HG02798 (cell line): ENCODE results near the gene PLET1.

ENCODE experiments used
- ATAC-seq: cut with Tn5 transposase; IDR thresholded peaks from one replicate; pipeline ENCODE4 v1.9.1; 2021; ENCODE audit warnings: mild to moderate bottlenecking; ENCODE audit not compliant: unreplicated experiment, poor library complexity

The PLET1 gene, protein sequence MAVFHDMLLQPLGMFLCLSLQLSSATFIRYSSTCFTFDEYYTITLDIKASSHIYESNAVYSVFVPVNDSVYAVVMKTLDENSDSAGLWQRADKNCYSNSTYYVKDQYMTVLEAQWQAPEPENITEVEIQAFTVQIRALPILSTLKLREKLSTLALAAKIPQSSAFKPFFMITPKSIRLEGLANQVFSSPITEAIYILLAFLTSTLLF

DNA sequence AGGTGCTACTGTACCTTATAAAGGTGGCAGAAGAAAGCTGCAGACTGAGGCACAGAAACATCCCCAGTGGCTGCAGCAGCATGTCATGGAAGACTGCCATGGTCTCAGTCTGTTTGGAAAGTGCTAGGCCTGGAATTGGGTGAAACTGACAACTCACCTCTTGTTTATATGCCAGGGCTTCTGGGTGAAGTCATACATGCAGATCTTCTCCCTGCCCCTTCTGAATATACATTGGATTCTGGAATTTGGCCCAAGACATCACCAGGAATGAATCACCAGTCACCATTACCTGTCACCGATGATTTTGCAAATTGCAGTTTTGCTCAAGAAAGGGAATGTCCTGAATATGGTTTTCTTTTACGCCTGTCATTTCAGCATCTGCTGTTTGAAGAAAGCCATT, at the start of gene PLET1:
Gene PLET1 (minus strand): TSS at position 371 of the 400 bp plus-strand sequence. CDS start 271 bp downstream, at position 100.
- ATAC-seq, result no peak

DNA sequence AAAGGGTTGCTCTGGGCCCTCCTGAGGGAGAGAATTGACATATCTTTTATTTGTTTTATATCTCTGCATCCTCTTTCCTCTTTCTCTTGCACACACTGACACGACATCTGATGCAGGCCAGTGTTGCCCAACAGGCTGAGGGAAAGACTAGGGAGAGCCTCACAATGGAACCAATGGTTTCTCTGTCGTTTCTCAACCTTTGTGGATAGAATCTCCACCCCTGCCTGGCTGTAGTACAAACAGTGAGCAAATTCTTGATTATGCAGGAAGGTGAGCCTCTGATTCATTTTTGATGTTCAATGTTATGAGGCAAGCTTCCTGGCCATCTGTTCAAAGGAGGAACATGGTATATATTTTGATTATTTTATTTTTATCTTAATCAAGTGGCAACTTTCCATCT, 49.8 kb upstream of the PLET1 start:
- no peak for ATAC-seq

DNA sequence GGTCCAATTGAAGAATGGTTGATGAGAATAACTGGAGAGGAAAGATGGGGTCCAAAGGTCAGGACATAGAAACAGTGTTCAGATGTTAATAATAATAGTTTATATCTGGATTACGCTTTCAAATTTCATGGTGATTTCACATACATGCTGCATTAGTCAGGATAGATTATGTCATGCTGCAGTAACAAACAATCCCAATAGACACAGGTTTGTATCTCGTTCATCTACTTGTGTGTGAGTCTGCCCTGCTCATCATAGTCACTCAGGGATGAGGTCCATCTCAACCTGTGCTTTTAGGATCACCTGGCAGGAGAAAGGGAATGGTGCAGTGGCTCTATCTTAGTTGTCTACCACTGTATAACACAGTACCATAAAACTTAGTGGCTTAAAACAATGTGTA, 48.0 kb upstream of the PLET1 start:
- ATAC-seq, result no peak

DNA sequence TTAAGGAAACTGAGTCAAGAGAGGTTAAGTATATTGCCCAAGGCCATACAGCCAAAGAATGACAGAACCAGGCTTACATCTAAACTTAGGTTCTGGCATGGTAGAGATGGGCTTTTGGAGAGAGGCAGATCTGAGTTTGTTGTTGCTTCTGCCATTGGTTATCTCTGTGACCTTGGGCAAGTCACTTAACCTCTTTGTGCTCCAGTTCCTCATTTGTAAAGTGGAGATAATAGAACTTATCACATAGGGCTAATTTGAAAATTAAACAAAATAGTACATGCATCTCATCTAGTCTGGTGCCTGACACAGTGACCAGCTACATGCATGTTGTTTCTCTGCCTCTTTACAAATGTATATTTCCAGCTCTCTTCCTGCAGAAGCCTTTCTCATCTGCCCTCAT, 47.0 kb upstream of the PLET1 start:
- no peak for ATAC-seq

DNA sequence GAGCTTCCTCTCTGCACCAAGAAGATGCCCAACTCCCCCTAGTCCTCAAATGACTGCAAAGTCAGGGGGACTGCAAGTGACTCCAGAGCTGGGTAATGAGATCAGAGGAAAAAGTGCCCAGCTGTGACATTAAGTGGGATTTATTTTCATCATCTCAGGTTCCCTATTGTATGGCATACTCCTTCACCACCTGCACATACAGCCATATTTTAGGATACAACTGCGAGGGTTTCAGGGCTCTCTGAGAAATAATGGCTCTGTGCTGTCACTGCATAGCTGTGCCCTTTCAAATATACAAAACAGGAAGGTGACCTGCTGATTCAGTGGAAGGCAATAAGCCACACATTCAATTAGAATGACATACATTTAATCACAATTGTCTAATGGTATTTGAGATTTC, 45.6 kb upstream of the PLET1 start:
- no peak for ATAC-seq

DNA sequence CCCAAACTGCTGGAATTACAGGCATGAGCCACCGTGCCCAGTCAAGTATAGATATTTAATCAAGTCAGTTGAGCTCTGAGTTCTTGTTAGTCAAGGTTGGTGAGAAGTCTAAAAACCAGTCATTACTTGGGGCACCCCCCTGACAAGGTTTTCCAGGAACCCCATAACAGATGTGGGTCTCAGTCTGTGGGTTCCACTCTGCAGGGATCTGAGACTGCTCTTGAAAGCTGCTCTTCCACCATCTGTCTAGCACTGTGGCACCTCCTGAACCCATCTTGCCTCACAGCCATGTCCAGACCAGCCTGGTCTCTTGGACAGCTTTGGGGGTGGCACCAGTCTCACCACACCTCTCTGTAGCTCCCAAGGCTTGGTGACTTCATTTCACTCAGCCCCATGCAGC, 44.3 kb upstream of the PLET1 start:
- no peak for ATAC-seq

DNA sequence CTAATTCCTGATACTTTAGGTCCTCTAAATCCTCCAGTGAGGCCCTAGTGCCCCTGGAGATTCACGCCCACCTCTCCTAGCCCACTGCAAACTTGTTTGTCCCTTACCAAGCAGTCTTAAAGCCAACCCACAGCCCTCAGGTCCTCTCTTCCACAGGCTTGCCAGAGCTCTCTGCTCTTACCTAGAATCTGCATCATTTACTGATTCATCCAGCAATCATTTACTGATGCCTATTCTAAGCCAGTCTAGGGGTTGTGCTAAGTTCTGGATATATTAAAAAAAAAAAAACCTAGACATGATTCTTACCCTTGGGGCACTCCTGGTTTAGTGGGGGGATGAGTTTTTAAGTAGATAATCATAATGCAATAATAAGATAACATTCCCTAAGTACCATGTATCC, 43.0 kb upstream of the PLET1 start:
- no peak for ATAC-seq

DNA sequence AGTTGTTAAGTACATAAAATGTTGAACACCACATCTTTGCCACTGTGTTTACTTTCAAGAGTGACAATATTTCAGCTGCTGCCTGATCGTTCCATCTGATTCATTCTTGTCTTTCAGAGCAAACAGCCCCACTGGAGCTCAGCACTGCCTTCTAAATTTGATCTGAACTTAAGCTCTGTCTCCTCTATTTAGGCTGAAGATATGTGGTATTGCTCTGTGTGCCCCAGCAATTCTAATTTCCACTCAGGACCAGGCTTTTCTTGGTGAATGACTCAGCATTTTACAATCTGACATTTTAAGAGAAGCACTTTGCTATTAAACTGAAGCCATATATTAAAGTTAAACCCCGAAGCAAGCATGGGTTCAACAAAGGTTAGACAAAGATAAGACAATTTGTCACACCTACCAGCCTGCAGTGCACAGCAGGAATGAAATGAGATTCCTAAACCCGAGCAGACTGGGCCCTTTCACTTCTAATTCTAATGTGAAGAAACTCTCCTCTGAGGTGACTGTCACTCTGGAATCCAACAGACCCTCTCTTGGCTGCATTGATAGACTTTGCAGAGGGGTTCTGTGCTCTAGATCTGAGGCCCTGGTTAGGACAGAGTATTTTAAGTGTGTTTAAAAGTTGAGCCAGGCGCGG, 41.7 kb upstream of the PLET1 start:
- ATAC-seq, result no peak

DNA sequence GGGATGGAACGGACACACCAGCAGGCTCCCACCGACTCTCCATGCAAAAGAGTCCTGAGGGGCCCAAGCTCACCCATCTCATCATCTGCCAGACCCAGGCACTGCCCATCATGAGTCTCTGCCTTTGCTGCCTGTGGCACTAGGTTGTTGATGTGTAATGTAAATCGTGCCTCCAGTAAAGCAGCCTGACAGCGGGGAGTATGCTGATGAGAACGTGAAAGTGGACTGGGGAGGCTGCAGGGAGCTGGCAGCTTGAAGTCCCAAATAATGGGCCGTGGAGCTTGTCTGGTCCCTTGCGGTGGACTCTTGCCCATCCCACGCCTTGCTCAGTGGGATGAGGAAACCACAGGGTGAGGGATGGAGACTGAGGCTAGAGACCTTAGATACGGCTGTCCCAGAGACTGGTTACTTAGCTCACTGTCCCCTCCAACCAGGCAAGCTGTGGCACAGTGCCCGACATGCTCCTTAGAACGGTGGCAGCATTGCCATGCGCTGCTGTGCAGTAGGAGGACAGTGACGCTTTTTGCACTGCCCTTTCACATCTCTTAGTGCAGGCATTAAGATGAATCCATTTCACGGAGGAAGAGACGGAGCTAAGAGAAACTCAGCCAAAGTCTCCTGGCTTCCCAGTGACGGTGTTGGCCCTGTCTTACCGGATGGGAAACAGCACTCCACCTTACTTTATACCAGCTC, 39.6 kb upstream of the PLET1 start:
- no peak for ATAC-seq

DNA sequence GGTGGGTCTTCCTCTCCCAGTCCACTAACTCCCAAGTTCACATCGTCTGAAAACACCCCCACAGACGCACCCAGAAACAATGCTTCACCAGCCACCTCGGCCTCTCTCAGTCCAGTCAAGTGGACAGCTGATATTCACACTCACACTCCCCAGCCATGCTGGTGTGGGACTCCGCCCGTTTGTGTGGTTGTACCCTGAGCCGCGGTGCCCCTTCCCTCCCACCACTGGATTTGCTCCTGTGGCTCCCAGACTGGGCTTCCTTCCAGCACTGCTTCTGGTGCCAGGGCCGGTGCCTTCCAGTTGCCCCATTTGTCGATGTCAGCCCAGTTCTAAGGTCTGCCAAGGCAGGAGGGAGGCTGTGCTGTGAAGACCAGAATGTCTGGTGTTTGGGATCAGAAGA, 37.9 kb upstream of the PLET1 start:
- ATAC-seq, result no peak

DNA sequence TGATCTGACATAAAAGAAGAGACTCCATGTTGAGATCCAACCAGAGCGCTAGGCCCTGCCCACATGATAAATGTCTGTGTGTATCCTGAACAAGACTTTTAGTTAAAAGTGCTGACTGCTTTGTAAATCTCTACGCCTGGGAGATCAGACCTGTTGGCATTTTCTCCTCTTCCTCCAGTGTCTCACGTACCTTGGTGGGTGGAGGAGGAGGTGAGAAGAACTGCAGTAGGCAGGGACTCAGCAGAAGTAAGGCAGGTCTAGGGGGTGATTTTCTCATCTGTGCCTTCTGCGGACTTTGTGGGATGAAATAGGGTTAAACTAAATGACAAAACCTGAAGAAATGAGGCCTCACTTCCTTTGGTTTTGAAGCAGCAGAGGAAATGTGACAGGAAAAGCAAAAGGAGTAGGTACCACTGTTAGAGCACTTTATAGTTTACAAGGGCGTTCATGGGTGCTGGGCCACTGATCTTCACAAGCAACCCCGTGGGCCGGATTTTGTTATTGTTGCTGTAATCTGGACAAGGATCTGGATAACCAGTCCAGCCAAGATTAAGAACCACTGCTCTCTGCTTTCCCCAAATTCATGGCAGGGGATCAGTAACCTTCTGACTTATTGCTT, 36.7 kb upstream of the PLET1 start:
- ATAC-seq, result no peak

DNA sequence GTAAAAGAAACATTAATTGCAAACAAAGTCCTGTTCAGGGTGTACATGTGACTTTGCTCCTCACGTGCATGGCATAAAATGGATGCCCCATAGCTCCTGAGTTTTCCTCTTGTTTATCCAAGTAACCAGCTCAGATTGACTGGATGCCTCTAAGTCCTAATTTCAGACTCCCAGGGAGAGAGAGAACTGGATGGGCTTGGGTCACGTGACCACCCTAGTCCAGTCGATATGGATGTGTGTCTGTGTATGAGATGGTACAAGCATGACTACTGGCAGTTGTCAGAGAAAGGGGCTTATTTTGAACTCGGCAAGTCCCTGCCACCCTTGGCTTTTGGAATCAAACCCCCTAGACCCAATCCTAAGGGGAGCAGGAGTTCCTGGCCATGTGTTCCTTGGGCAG, 35.4 kb upstream of the PLET1 start:
- ATAC-seq, result no peak

DNA sequence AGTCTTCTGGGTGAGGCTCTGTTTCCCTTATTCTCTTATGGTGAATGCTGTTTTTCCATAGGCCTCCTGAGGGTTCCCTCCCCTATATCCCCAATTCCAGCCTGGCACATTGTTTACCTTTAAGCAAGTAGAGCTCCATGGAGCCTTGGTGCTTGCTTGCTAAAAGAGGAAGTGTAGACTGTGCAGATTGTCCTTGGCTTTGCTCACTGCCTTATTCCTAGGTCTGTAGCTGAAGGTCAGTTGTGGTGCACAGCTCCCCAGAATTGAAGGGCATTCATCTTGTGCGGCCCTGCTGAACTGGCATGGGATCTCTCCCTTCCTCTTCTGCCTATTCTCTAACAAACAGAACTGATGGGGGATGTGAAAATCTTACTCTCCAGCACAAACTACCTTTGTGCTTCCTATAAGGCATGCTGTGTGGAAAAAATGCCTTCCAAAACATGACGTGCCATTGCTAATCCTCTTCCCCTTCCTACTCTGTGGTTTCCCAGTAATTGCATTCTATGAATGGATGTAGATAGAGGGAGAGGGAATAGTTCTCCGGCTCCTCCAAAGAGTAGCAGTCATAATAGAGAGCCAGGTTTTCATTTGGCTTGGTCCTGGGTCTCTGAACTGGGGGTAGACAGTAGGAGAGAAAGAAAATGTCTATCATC, 34.2 kb upstream of the PLET1 start:
- no peak for ATAC-seq

DNA sequence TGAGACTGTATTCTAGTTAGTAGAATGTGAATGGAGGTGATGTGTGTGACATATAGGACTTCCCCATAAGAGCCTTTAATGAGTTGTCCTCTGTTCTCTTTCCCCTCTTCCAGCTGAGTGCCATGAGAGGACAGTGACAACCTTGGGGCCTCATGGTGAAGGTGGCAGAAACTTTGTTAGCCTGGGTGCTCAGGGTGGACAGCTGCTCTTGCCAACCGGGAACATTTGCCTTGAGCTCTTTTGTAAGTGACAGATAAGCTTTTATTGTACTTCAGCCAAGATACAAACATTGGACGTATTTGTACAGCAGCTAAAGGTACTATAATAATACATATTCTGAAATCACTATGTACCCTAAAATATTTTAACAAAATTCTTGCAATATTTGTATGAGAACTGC, 33.0 kb upstream of the PLET1 start:
- ATAC-seq, result no peak

DNA sequence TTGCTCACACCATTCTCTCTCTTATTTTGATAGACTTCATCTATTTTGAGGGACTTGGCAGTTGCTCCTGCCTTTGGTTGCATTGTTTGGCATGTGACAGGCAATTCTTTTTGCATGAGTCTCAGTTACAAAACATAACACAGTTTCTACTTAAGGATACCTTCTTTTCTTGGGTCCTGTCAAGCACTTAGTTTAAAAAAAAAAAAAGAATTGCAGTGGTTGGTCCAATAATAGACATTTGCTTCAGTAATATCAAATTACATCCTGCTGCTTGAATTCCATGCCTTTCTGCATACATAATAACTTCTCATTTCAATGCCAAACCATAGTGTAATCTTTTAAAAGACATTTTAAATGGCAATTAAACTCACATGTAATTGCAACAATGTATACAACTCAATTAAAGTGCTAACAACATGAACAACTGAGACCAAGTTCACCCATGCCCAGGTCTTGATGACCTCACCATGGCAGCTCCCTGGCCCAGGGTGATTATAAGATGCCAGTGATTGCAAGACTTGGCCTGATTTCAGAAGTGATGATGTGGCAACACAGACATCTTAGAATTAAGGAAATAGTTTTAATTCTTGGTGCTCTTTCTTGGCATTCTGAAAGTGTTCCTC, 32.2 kb upstream of the PLET1 start:
- ATAC-seq, result no peak

DNA sequence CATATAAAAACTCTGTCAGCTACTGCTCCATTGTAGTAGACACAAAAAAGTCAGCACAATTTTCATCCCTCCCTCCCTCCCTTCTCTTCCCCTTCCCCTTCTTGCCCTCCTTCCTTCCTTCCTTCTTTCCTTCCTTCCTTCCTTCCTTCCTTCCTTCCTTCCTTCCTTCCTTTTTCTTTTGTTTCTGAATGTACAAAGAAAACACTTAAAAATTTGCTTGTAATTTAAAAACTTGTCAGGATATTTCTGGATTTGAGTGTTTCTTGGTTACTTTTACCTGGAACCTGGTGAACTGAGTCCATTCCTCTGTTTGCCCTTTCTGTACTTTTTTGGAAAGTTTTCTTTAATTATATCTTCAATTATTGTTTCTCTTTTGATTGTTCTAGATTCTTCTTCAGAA, 31.5 kb upstream of the PLET1 start:
- no peak for ATAC-seq

DNA sequence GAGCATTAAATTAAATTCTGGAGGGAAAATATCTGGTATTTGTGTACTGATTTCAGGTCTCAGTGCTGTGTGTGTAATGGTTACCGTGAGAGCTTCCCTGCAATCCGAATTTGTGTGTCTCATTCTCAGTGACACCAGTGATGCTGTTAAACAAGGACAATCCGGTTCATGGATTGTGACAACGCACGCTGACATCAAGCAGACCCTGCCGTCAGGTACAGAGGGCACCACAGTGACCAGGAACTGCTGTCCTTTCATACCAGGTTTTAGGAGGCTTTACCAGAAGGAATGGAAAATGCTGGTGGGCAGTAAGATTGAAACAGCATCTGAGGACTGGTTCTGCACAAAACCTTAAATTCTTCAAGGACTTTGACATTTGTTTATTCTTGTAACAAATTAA, 30.5 kb upstream of the PLET1 start:
- no peak for ATAC-seq

DNA sequence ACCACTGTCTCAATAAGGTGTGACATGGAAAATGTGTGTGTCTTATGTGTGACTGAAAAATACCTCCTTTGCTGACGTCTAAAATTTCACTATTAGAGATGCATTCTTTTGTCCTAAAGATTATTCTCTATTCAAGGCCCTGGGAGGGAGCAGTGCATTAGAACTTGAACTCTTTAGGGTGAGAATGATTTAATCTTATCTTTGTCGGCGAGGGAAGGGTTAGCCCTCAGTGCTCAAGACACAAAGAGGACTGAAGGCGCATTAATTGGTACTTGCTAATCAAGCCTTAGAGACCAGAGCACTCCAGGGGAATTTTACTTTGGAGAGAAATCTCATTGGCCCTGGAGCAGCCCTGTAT, 29.8 kb upstream of the PLET1 start:
- ATAC-seq, result no peak

DNA sequence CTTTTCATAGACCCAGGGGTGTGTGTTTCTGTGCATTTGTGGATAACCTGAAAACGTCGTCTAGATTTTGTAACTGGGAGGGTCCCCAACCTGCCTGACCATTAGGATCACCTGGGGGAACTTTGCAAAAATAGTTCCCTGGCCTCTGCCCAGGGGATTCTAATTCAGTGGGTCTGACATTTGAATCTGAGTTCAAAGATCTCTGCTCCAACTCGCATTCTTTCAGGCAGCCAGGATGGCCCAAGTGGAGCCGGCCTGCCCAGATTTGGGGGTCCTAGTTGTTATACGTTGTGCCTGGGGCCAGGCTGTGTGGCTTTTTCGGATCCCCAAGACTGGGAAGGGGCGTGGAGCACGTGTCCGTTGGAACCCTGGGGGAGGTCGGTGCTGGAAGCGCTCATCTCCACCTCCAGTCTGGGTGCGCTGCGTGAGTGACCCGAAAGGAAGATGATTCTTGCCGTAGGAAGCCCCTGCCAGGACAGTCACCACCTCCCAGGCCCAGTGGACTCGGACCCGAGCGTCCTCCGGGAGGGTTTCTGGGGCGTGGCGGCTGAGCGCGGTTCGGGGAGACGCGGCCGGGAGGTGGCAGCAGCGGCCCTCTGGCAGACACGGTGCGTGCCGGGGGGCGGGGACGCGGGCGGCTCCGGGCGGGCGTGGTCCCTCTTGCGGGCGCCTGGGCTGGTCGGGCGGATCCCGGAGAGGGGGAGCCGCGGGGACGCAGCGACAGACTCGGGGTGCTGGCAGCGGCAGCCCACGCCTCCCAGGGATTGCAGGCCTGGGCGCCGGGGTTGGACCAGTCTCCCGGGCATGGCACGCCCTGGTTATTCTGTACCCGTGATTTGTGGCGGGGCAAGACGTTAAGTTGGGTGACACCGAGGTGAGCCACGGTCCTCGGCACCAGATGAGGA, 29.2 kb upstream of the PLET1 start:
- peak; percentile 95 for ATAC-seq

DNA sequence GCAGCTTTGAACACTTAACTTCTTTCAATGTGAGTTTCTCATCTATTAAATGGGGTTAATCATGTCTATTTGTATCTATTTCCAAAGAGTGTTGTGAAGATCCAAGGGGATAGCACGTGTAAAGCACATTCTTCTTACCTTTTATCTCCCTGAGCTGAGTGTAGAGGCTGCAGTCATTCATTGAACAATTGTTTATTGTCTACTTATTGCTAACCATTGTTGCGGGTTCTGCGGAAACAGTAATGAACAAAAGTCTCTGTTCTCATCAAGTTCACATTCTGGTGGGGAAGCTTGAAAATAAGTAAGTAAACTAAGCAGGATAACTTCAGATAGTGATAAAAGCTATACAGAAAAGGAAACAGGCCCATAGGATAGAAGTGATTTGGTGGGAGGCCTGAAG, 27.4 kb upstream of the PLET1 start:
- no peak for ATAC-seq
